Stimulated activated naive B cell treated with anti-CD40 and anti-IgM and Interleukin-4, amounts not matched to agents 10 μg/mL and 1 μg/mL and 100 μg/mL, for 72 hours (primary cell): ENCODE measurements around the gene SERTAD1.
A peak's percentile ranks its signal among the peaks of the same experiment; 100 is the strongest.
"Not testable (repeated sequence)": the region's sequence is repeated elsewhere in the genome, so short reads cannot be mapped to it uniquely, and the experiment has no call there.

ENCODE experiments used
- ATAC-seq, 2 donors: fragments of 150-1000 bp; cut with Tn5 transposase; replicated peaks; 2 replicates each; pipeline ENCODE4 v1.10.0; 2021; ENCODE audit warnings: moderate library complexity in 1 of 2
- DNase-seq: peaks from one replicate; pipeline ENCODE4 v3.0.0; 2021
- H3K27ac Mint-ChIP-seq: one replicate; pipeline ENCODE4 v1.8.0; 2022; ENCODE audit warnings: mild to moderate bottlenecking, mixed read lengths
- H3K27me3 Mint-ChIP-seq, 2 donors: one replicate each; pipeline ENCODE4 v1.8.0; 2022; ENCODE audit warnings: mixed read lengths in 2 of 2
- H3K36me3 Mint-ChIP-seq, 2 donors: one replicate each; pipeline ENCODE4 v1.8.0; 2022; ENCODE audit warnings: mixed read lengths in 2 of 2, mild to moderate bottlenecking in 1 of 2
- H3K4me1 Mint-ChIP-seq, 2 donors: one replicate each; pipeline ENCODE4 v1.8.0; 2022; ENCODE audit warnings: mixed read lengths in 2 of 2, mild to moderate bottlenecking in 1 of 2
- H3K4me3 Mint-ChIP-seq, 2 donors: one replicate each; pipeline ENCODE4 v1.8.0; 2022; ENCODE audit warnings: mild to moderate bottlenecking in 2 of 2, mixed read lengths in 2 of 2, moderate library complexity in 1 of 2
- H3K9me3 Mint-ChIP-seq, 2 donors: one replicate each; pipeline ENCODE4 v1.8.0; 2022; ENCODE audit warnings: mixed read lengths in 2 of 2, mild to moderate bottlenecking in 1 of 2

The SERTAD1 gene

GRCh38 chr19:40443131-40443999, 17.6 kb upstream of the SERTAD1 start:
- peaks cover 16 to 31% of the 10 kb centered on the region in 2 donors for H3K36me3 Mint-ChIP-seq
- peak overlapping the region; percentile 95 to 100 for H3K4me3 Mint-ChIP-seq
- no peaks in the 10 kb centered on the region for H3K27me3 Mint-ChIP-seq
- ATAC-seq, result peak; percentile 79 to 81
- H3K9me3 Mint-ChIP-seq, result no peaks in the 10 kb centered on the region
- DNase-seq, result peak; percentile 99
- peaks cover 13 to 27% of the 10 kb centered on the region in 2 donors for H3K4me1 Mint-ChIP-seq
- H3K27ac Mint-ChIP-seq, result peak overlapping the region; percentile 99

DNA sequence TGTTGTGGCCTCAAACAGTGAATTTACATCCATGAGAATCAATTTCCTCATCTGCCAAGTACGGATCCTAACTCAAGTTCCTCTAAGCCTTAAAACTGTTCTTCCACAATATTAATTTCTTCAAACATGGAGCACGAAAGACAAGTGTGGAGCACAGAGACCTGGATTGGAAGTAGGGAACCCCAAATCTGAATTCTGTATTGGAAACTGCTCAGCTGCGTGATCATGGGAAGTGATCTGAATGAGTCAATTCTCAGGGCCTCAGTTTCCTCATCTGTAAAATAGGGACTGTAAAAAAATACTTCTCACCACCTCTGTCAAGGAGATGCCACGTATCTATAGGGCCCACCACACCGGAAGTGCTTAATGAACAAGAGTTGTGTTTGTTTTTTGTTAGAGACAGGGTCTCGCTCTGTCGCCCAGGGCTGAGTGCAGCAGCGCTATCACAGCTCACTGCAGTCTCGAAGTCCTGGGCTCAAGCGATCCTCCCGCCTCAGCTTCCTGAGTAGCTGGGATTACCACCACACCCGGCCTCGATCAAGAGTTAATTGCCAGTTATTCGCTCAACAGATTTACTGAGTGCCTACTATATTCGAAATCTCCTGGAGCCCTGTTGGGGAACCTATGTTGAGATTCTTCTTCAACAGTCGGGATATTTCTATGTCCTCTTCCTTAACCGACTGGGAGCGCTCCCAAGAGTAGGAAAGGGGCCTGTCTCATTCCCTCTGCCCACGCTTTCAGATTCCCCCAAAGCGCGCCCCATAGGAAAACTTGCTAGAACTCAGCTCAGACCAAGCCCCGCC, 16.7 kb upstream of the SERTAD1 start:
- no peak for ATAC-seq
- Mint-ChIP-seq H3K27ac (peak overlapping the region; percentile 99), H3K4me3 (peak overlapping the region; percentile 95 to 100)

DNA sequence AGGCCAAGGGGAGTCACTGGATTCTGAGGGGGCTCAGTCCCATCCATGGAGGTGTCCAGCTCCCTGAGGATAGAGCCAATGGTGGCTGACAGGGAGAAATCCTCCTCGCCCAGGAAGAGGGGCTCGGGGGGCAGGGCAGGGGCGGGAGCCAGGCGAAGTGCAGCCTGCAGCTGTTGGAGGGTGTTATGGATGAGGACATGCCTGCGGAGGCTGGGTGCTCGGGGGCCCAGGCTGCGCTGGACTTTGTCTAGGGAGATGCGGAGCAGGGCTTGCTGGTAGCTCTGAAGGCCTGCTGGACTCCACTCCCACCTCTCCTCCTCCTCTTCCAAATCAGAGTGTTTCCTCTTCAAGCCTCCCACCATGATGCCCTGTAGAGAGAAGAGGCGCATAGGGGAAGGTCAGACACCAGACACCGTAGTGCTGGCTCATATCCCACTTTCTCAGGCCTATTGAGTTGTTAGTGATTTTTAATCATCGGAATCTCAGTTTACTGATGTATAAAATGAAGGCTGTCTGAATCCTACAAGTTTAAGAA, 16.0 kb upstream of the SERTAD1 start:
- Mint-ChIP-seq H3K4me3 (peak overlapping the region; percentile 95 to 100), H3K9me3 (no peaks in the 10 kb centered on the region), H3K36me3 (peaks cover 19 to 35% of the 10 kb centered on the region in 2 donors), H3K27ac (no peak overlapping the region), H3K27me3 (no peaks in the 10 kb centered on the region), H3K4me1 (peaks cover 16 to 32% of the 10 kb centered on the region in 2 donors)
- DNase-seq, result no peak
- no peak for ATAC-seq

More for the DNA sequence above, 16.7 kb upstream of the SERTAD1 start:
- no peaks in the 10 kb centered on the region for H3K9me3 Mint-ChIP-seq
- H3K36me3 Mint-ChIP-seq, result peaks cover 19 to 35% of the 10 kb centered on the region in 2 donors
- H3K4me1 Mint-ChIP-seq, result peaks cover 16 to 32% of the 10 kb centered on the region in 2 donors
- no peak for DNase-seq
- no peaks in the 10 kb centered on the region for H3K27me3 Mint-ChIP-seq

GRCh38 chr19:40438284-40438683, 12.5 kb upstream of the SERTAD1 start:
- Mint-ChIP-seq H3K36me3 (peaks cover 17 to 32% of the 10 kb centered on the region in 2 donors), H3K4me3 (no peak overlapping the region), H3K4me1 (peaks cover 26 to 61% of the 10 kb centered on the region in 2 donors), H3K27ac (peak overlapping the region; percentile 47), H3K9me3 (no peaks in the 10 kb centered on the region), H3K27me3 (no peaks in the 10 kb centered on the region)
- DNase-seq (no peak), ATAC-seq (no peak)

- Mint-ChIP-seq H3K36me3 (peaks cover 5 to 9% of the 10 kb centered on the region in 2 donors), H3K27me3 (no peaks in the 10 kb centered on the region), H3K4me3 (peak overlapping the region; percentile 85 to 86), H3K4me1 (peaks cover 18 to 43% of the 10 kb centered on the region in 2 donors), H3K27ac (peak overlapping the region; percentile 90), H3K9me3 (no peaks in the 10 kb centered on the region)
- peak; percentile 43 for DNase-seq
- ATAC-seq, result peak; percentile 76 to 81
These were observed 7.8 kb upstream of the SERTAD1 start for GRCh38 chr19:40433391-40434216.

DNA sequence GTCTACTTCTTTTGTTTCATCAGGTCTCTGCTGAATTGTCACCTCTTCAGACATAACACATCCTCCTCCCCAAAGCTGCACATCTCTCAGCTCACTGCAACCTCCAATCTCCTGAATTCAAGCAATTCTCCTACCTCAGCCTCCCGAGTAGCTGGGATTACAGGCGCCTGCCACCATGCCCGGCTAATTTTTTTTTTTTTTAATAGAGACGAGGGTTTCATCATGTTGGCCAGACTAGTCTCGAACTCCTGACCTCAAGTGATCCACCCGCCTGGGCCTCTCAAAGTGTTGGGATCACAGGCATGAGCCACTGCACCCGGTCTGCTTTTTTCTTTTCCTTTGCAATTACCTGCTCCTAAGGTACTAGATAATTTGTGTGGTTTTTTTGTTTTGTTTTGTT, 7.0 kb upstream of the SERTAD1 start:
- H3K27me3 Mint-ChIP-seq, DNase-seq, H3K36me3 Mint-ChIP-seq, ATAC-seq, H3K9me3 Mint-ChIP-seq: not testable (repeated sequence)
- Mint-ChIP-seq H3K27ac (peak overlapping the region; percentile 90), H3K4me1 (peaks cover 16 to 36% of the 10 kb centered on the region in 2 donors), H3K4me3 (peak overlapping the region in 1 of 2 donors; percentile 86)

- Mint-ChIP-seq H3K36me3 (peaks cover 2 to 4% of the 10 kb centered on the region in 2 donors), H3K4me3 (no peak overlapping the region), H3K27me3 (no peaks in the 10 kb centered on the region), H3K9me3 (no peaks in the 10 kb centered on the region), H3K4me1 (peaks cover 16 to 36% of the 10 kb centered on the region in 2 donors), H3K27ac (no peak overlapping the region)
- ATAC-seq (no peak), DNase-seq (no peak)
These were observed 5.9 kb upstream of the SERTAD1 start for GRCh38 chr19:40431698-40432097.

GRCh38 chr19:40430242-40430641, 4.5 kb upstream of the SERTAD1 start:
- H3K27me3 Mint-ChIP-seq, H3K9me3 Mint-ChIP-seq, ATAC-seq: not testable (repeated sequence)

GRCh38 chr19:40428197-40428596, 2.4 kb upstream of the SERTAD1 start:
- not testable (repeated sequence) for DNase-seq, ATAC-seq, H3K4me3 Mint-ChIP-seq, H3K9me3 Mint-ChIP-seq, H3K27me3 Mint-ChIP-seq, H3K27ac Mint-ChIP-seq, H3K36me3 Mint-ChIP-seq
- peaks cover 14 to 23% of the 10 kb centered on the region in 2 donors for H3K4me1 Mint-ChIP-seq

More at GRCh38 chr19:40430242-40430641, 4.5 kb upstream of the SERTAD1 start:
- not testable (repeated sequence) for DNase-seq, H3K36me3 Mint-ChIP-seq, H3K4me3 Mint-ChIP-seq, H3K27ac Mint-ChIP-seq
- peaks cover 15 to 29% of the 10 kb centered on the region in 2 donors for H3K4me1 Mint-ChIP-seq

- Mint-ChIP-seq H3K4me3 (peak overlapping the region; percentile 83 to 93), H3K27ac (peak overlapping the region; percentile 95), H3K36me3 (peaks cover 6 to 7% of the 10 kb centered on the region in 2 donors), H3K27me3 (no peaks in the 10 kb centered on the region), H3K9me3 (no peaks in the 10 kb centered on the region), H3K4me1 (peaks cover 15 to 21% of the 10 kb centered on the region in 2 donors)
- DNase-seq (no peak), ATAC-seq (no peak)
These were observed 949 bp downstream of the SERTAD1 start for GRCh38 chr19:40424637-40425449.

GRCh38 chr19:40423938-40424337, 1.9 kb downstream of the SERTAD1 start:
- peaks cover 15 to 21% of the 10 kb centered on the region in 2 donors for H3K4me1 Mint-ChIP-seq
- H3K36me3 Mint-ChIP-seq, result peaks cover 6 to 7% of the 10 kb centered on the region in 2 donors
- ATAC-seq (no peak), DNase-seq (no peak)
- no peak overlapping the region for H3K27ac Mint-ChIP-seq
- no peaks in the 10 kb centered on the region for H3K27me3 Mint-ChIP-seq
- no peaks in the 10 kb centered on the region for H3K9me3 Mint-ChIP-seq
- H3K4me3 Mint-ChIP-seq, result no peak overlapping the region

DNA sequence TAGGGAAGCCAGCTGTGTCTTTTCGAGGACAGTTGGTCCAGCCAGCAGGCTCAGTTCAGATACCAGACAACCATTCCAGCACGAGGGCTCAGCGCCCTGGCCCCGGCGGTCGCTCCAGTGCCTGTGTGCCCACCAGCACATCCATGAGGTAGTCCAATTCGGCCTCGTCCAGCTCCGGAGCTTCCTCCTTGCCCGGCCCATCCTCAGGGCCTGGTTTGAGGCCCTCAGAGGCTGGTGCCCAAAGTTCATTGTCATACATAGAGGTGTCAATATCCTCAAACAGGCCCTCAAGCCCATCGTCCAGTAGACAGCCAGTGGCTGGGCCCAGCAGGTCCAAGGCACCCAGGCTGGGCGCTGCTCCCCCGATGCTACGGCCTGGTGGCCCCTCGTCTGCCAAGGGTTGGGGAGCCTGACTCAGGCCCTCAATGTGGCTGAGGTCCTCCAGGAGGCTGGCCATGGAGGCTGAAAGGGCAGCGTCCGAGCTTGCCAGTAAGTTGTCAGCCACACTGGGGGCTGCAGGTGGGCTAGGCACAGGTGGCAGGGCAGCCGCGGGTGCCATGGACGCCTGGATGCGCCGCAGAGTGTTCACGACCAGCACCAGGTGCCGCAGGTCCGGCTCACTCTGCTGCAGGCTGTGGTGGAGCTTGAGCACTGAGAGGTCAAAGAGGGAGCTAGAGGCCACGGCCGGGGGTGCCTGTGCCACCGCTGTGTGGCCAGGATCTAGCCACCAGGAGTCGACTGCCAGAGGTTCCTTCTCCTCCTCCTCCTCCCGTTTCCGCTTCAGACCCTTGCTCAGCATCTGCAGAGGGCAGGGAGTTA, 2.8 kb downstream of the SERTAD1 start:
- H3K4me1 Mint-ChIP-seq, result peaks cover 16 to 26% of the 10 kb centered on the region in 2 donors
- no peak overlapping the region for H3K4me3 Mint-ChIP-seq
- H3K27ac Mint-ChIP-seq, result no peak overlapping the region
- peaks cover 6 to 7% of the 10 kb centered on the region in 2 donors for H3K36me3 Mint-ChIP-seq
- peaks cover 5 to 6% of the 10 kb centered on the region in 2 donors for H3K27me3 Mint-ChIP-seq
- ATAC-seq (no peak), DNase-seq (no peak)
- no peaks in the 10 kb centered on the region for H3K9me3 Mint-ChIP-seq
